Nephron (organoid): ENCODE data around the gene NPRL2.
A peak's percentile ranks its signal among the peaks of the same experiment; 100 is the strongest.

Source experiments
- H3K27ac Mint-ChIP-seq, 3 experiments: 2 replicates each; pipeline ENCODE4 v1.8.0; 2020; ENCODE audit warnings: mixed read lengths in 3 of 3, mild to moderate bottlenecking in 2 of 3, moderate library complexity in 1 of 3
- H3K27me3 Mint-ChIP-seq: 2 replicates; pipeline ENCODE4 v1.8.0; 2021; ENCODE audit warnings: low read depth, mild to moderate bottlenecking, moderate library complexity, mixed read lengths
- H3K36me3 Mint-ChIP-seq: 2 replicates; pipeline ENCODE4 v1.8.0; 2020; ENCODE audit warnings: low read depth, mixed read lengths
- H3K4me1 Mint-ChIP-seq: 2 replicates; pipeline ENCODE4 v1.8.0; 2020; ENCODE audit warnings: mixed read lengths
- H3K4me3 Mint-ChIP-seq, 3 experiments: 2 replicates each; pipeline ENCODE4 v1.8.0; 2020; ENCODE audit warnings: mild to moderate bottlenecking in 3 of 3, mixed read lengths in 3 of 3, moderate library complexity in 2 of 3
- H3K9me3 Mint-ChIP-seq: 2 replicates; pipeline ENCODE4 v1.8.0; 2020; ENCODE audit warnings: mixed read lengths
- CTCF ChIP-seq, 3 experiments: fragments of 200-600 bp; sonication (generic); IDR thresholded peaks; one replicate each; pipeline ENCODE4 v1.5.0; 2021; ENCODE audit warnings: antibody characterized with exemption in 3 of 3; ENCODE audit not compliant: unreplicated experiment in 3 of 3

NPRL2 gene

DNA sequence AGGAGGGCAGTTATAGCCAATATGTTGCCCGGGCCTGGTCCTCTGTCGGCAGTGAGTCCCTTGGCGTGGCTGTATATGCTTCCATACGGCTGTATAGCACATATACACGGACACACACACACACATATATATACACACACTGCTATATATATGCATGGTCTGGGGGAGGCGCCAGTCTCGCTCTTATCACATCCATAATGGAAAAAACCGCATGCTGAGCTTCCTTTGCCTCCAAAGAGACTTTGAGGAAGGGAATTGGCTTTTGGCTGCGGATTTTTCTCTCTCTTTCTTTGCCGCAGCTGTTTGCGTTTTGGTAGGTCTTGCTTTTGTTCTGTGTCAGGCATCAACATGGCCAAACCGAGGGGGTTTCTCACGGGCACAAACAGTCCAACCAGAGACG lies 20.0 kb upstream of the NPRL2 start:
- H3K4me3 Mint-ChIP-seq = peak overlapping the region in 2 of 3 experiments; percentile 20 to 49
- peak overlapping the region; percentile 93 to 97 (median 94) for H3K27ac Mint-ChIP-seq
- peaks cover 31% of the 10 kb centered on the region for H3K4me1 Mint-ChIP-seq
- peak in 2 of 3 experiments; percentile 21 to 32 for TF ChIP-seq CTCF (IDR thresholded peaks at IDR 0.05; ENCODE audit: unreplicated experiment in 3 of 3)
- no peaks in the 10 kb centered on the region for H3K27me3 Mint-ChIP-seq
- H3K36me3 Mint-ChIP-seq = no peaks in the 10 kb centered on the region
- no peaks in the 10 kb centered on the region for H3K9me3 Mint-ChIP-seq

GRCh38 chr3:50369012-50369670 lies 18.6 kb upstream of the NPRL2 start:
- TF ChIP-seq CTCF (IDR thresholded peaks at IDR 0.05; ENCODE audit: unreplicated experiment in 3 of 3) = no peak
- Mint-ChIP-seq H3K4me3 (peak overlapping the region in 1 of 3 experiments; percentile 38), H3K27ac (peak overlapping the region in 1 of 3 experiments; percentile 51)

DNA sequence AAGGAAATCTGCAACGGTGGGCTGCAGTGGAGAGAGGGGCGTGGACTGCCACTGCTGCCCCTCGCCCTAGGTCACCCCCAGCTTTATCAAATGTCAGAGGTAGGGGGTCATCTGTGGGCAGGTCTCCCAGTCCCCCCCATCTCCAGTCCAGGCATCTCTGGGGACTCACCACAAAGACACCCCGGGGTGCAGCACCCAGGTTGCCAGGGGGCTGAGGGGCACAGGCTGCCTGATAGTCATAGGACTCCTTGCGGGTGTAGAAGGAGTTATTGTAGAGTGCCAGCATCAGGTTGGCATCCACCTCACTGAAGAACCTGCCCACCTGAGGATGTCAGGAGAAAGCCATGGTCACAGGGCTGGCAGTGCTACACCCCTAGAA lies 15.3 kb upstream of the NPRL2 start:
- H3K4me3 Mint-ChIP-seq = peak overlapping the region; percentile 81 to 88 (median 85)
- H3K27ac Mint-ChIP-seq = peak overlapping the region in 1 of 3 experiments; percentile 69
- no peaks in the 10 kb centered on the region for H3K9me3 Mint-ChIP-seq
- no peaks in the 10 kb centered on the region for H3K36me3 Mint-ChIP-seq
- H3K4me1 Mint-ChIP-seq = peaks cover 8% of the 10 kb centered on the region
- H3K27me3 Mint-ChIP-seq = no peaks in the 10 kb centered on the region
- no peak for TF ChIP-seq CTCF (IDR thresholded peaks at IDR 0.05; ENCODE audit: unreplicated experiment in 3 of 3)

More at GRCh38 chr3:50369012-50369670, 18.6 kb upstream of the NPRL2 start:
- Mint-ChIP-seq H3K4me1 (peaks cover 31% of the 10 kb centered on the region), H3K9me3 (no peaks in the 10 kb centered on the region), H3K27me3 (no peaks in the 10 kb centered on the region), H3K36me3 (no peaks in the 10 kb centered on the region)

DNA sequence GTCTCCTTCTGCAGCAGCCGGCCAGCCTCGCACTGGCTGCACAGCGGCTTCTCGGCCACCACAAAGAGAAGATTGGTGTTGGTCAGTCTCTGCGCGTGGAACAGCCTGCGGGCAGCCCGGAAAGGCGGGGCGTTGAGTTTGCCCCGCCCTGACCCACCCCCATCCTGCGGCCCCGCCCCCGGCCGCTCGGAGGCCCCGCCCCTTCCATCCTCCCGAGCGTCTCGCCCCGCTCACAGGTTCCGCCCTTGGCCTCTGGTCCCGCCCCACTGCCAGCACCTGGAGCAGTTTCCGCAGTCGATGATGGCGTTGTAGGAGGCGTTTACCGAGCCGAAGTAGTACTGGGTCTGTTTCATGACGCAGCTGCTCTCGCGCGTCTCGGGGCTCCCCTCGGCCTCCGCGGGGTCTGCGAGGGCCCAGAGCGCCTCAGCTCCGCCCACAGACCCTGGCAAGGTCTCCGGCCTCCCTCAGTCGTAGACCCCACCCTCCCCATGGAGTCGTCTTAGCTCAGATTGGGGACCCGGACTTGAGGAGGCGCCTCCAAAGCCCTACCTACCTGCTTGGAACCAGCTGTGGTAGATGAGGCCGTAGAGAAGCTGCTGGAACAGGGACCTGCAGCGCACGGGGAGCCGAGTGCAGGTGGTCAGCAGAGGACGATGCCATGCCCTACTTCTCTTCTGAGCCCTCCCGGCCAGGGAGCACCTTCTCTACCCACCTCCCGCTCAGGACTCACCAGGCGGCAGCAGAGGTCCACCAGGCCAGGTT lies 14.7 kb upstream of the NPRL2 start:
- H3K4me1 Mint-ChIP-seq = peaks cover 3% of the 10 kb centered on the region
- H3K27me3 Mint-ChIP-seq = no peaks in the 10 kb centered on the region
- TF ChIP-seq CTCF (IDR thresholded peaks at IDR 0.05; ENCODE audit: unreplicated experiment in 3 of 3) = peak in 1 of 3 experiments; percentile 12
- peak overlapping the region; percentile 81 to 88 (median 85) for H3K4me3 Mint-ChIP-seq
- H3K36me3 Mint-ChIP-seq = no peaks in the 10 kb centered on the region
- no peaks in the 10 kb centered on the region for H3K9me3 Mint-ChIP-seq
- peak overlapping the region in 2 of 3 experiments; percentile 69 to 74 for H3K27ac Mint-ChIP-seq

- no peaks in the 10 kb centered on the region for H3K27me3 Mint-ChIP-seq
- TF ChIP-seq CTCF (IDR thresholded peaks at IDR 0.05; ENCODE audit: unreplicated experiment in 3 of 3) = no peak
- no peaks in the 10 kb centered on the region for H3K36me3 Mint-ChIP-seq
- peak overlapping the region in 2 of 3 experiments; percentile 74 to 79 for H3K27ac Mint-ChIP-seq
- no peaks in the 10 kb centered on the region for H3K9me3 Mint-ChIP-seq
- H3K4me3 Mint-ChIP-seq = peak overlapping the region; percentile 81 to 88 (median 85)
- peaks cover 5% of the 10 kb centered on the region for H3K4me1 Mint-ChIP-seq
These were observed 14.1 kb upstream of the NPRL2 start for GRCh38 chr3:50364573-50365079.
